Natural killer cell (primary cell): ENCODE data around the gene NXN. TPM values are rescaled to one million over a fixed set of nuclear protein-coding genes. Genes with fewer than 3 reads are reported as not detected.

Experiments
- ATAC-seq, 3 donors: fragments of 150-1000 bp in 2 of 3; fragments of 200-7000 bp in 1 of 3; cut with Tn5 transposase; 1 replicate in 1 of 3; 2 replicates in 2 of 3; pipeline ENCODE4 v1.10.0; 2021; ENCODE audit warnings: mild to moderate bottlenecking in 2 of 3, moderate library complexity in 2 of 3
- DNase-seq, 2 donors: peaks; one replicate each; pipeline versions ENCODE4 v3.0.0 to v3.0.0-alpha.2; 2013 to 2021; ENCODE audit warnings: mixed read lengths in 1 of 2
- H3K27ac ChIP-seq: one replicate; pipeline ENCODE4 v1.5.1; 2013; ENCODE audit warnings: mild to moderate bottlenecking, low read length
- H3K27me3 ChIP-seq: one replicate; pipeline ENCODE4 v1.6.1; 2013; ENCODE audit warnings: low read length; ENCODE audit not compliant: control insufficient read depth, insufficient read depth
- H3K36me3 ChIP-seq: one replicate; pipeline ENCODE4 v1.6.1; 2013; ENCODE audit warnings: low read length; ENCODE audit not compliant: control insufficient read depth, insufficient read depth
- H3K4me1 ChIP-seq: one replicate; pipeline ENCODE4 v1.6.1; 2013; ENCODE audit warnings: low read length; ENCODE audit not compliant: control insufficient read depth, insufficient read depth
- H3K4me3 ChIP-seq: one replicate; pipeline ENCODE4 v1.5.1; 2013; ENCODE audit warnings: low read length
- H3K9me3 ChIP-seq: one replicate; pipeline ENCODE4 v1.6.1; 2013; ENCODE audit warnings: low read length; ENCODE audit not compliant: control insufficient read depth, insufficient read depth
- H3K27ac Mint-ChIP-seq, 2 donors: one replicate each; pipeline ENCODE4 v1.8.0; 2022; ENCODE audit warnings: mild to moderate bottlenecking in 2 of 2, mixed read lengths in 2 of 2, moderate library complexity in 1 of 2
- H3K27me3 Mint-ChIP-seq, 2 donors: one replicate each; pipeline ENCODE4 v1.8.0; 2022; ENCODE audit warnings: low read depth in 2 of 2, mixed read lengths in 2 of 2
- H3K36me3 Mint-ChIP-seq: one replicate; pipeline ENCODE4 v1.8.0; 2022; ENCODE audit warnings: mixed read lengths
- H3K4me1 Mint-ChIP-seq, 2 donors: one replicate each; pipeline ENCODE4 v1.8.0; 2022; ENCODE audit warnings: mixed read lengths in 2 of 2
- H3K4me3 Mint-ChIP-seq: one replicate; pipeline ENCODE4 v1.8.0; 2022; ENCODE audit warnings: mild to moderate bottlenecking, moderate library complexity, mixed read lengths
- H3K9me3 Mint-ChIP-seq, 2 donors: one replicate each; pipeline ENCODE4 v1.8.0; 2022; ENCODE audit warnings: mixed read lengths in 2 of 2
- CTCF ChIP-seq: fragments of 200-600 bp; IDR thresholded peaks from one replicate; pipeline ENCODE4 v1.8.0; 2022; ENCODE audit warnings: antibody characterized with exemption
- WGBS: methylation state at CpG from one replicate; pipeline ENCODE4 v1.1.7; 2013; ENCODE audit warnings: missing lambda C conversion rate; ENCODE audit not compliant: insufficient coverage; 5-methylcytosine and 5-hydroxymethylcytosine counted together
- intact Hi-C: fragments of 100-400 bp; cut with micrococcal nuclease; formaldehyde crosslinking; loops from one replicate; pipeline ENCODE4 v1.14.2; 2022
- total RNA-seq, 4 donors: library from RNA; stranded (reverse); fragments of 120-200 nt in 1 of 4; gene quantifications; one replicate each; pipeline versions ENCODE4 v1.2.3 to v1.2.4, GENCODE V29; 2013 to 2022

The NXN gene
- total RNA-seq, 3 donors from 2014 or later (not counting 1 experiment from before 2014, with no cell fraction given), result 0.14 to 0.55 TPM; not detected in 1

- H3K27me3 Mint-ChIP-seq, result peaks cover 11 to 13% of the 10 kb centered on the region in 2 donors
- no peaks in the 10 kb centered on the region for H3K9me3 Mint-ChIP-seq
- ATAC-seq, result no peak
- H3K4me3 ChIP-seq, result no peak overlapping the region
- TF ChIP-seq CTCF, result no peak
- H3K27me3 ChIP-seq, result no peaks in the 10 kb centered on the region
- H3K4me3 Mint-ChIP-seq, result no peak overlapping the region
- DNase-seq, result no peak
- no peaks in the 10 kb centered on the region for H3K9me3 ChIP-seq
- 81% methylated on average over 20 of the region's 20 CpGs for WGBS
- intact Hi-C loops, result no loop called here
- H3K27ac Mint-ChIP-seq, result no peak overlapping the region
- H3K4me1 ChIP-seq, result no peaks in the 10 kb centered on the region
- no peaks in the 10 kb centered on the region for H3K36me3 ChIP-seq
- H3K4me1 Mint-ChIP-seq, result no peaks in the 10 kb centered on the region
- no peak overlapping the region for H3K27ac ChIP-seq
- H3K36me3 Mint-ChIP-seq, result no peaks in the 10 kb centered on the region
These were observed 21.6 kb downstream of the NXN start for GRCh38 chr17:957856-958421.

GRCh38 chr17:956905-957304 lies 22.7 kb downstream of the NXN start:
- H3K4me1 ChIP-seq, result peaks cover 2% of the 10 kb centered on the region
- Mint-ChIP-seq H3K4me1 (no peaks in the 10 kb centered on the region), H3K9me3 (no peaks in the 10 kb centered on the region), H3K4me3 (no peak overlapping the region), H3K27ac (no peak overlapping the region), H3K36me3 (no peaks in the 10 kb centered on the region), H3K27me3 (peaks cover 8 to 13% of the 10 kb centered on the region in 2 donors)
- no peak for TF ChIP-seq CTCF
- no peak overlapping the region for H3K27ac ChIP-seq
- H3K27me3 ChIP-seq, result peaks cover under 1% of the 10 kb centered on the region
- intact Hi-C loops, result no loop called here
- DNase-seq, result no peak
- WGBS, result 69% methylated on average over 7 of the region's 8 CpGs
- no peak for ATAC-seq
- H3K9me3 ChIP-seq, result no peaks in the 10 kb centered on the region
- no peaks in the 10 kb centered on the region for H3K36me3 ChIP-seq
- H3K4me3 ChIP-seq, result no peak overlapping the region

GRCh38 chr17:954431-955164 lies 25.0 kb downstream of the NXN start:
- H3K4me1 Mint-ChIP-seq, result no peaks in the 10 kb centered on the region
- no peak for TF ChIP-seq CTCF
- no peak overlapping the region for H3K4me3 ChIP-seq
- peaks cover 16 to 22% of the 10 kb centered on the region in 2 donors for H3K27me3 Mint-ChIP-seq
- no peaks in the 10 kb centered on the region for H3K36me3 ChIP-seq
- 74% methylated on average over 23 of the region's 23 CpGs for WGBS
- H3K36me3 Mint-ChIP-seq, result no peaks in the 10 kb centered on the region
- no peak for DNase-seq
- ATAC-seq, result no peak
- intact Hi-C loops, result no loop called here
- peaks cover 5% of the 10 kb centered on the region for H3K27me3 ChIP-seq
- H3K27ac ChIP-seq, result no peak overlapping the region
- no peaks in the 10 kb centered on the region for H3K9me3 ChIP-seq
- peaks cover 7% of the 10 kb centered on the region for H3K4me1 ChIP-seq
- no peak overlapping the region for H3K27ac Mint-ChIP-seq
- H3K9me3 Mint-ChIP-seq, result no peaks in the 10 kb centered on the region
- H3K4me3 Mint-ChIP-seq, result no peak overlapping the region
